ENCODE data around the gene UNC13B. TPM values are rescaled to one million over a fixed set of nuclear protein-coding genes. Genes with fewer than 3 reads are reported as not detected.

Gene UNC13B
- total and polyA plus RNA-seq, 5 donors from 2014 or later: 0.14 to 0.96 (median 0.20) TPM; not detected in 2

- no peak for ATAC-seq (ENCODE audit: low read depth in 2 of 2)
- Mint-ChIP-seq H3K27me3 (peaks cover 28% of the 10 kb centered on the region), H3K27ac (no peak overlapping the region)
Measured at GRCh38 chr9:35306283-35306682, 144.5 kb downstream of the UNC13B start.

GRCh38 chr9:35308316-35308715 is 146.5 kb downstream of the UNC13B start:
- H3K27ac Mint-ChIP-seq: no peak overlapping the region
- ATAC-seq (ENCODE audit: low read depth in 2 of 2): no peak

More at GRCh38 chr9:35306283-35306682, 144.5 kb downstream of the UNC13B start:
- Histone ChIP-seq H3K9me3 (ENCODE audit: control insufficient read depth in 2 of 2, low read length in 2 of 2) (no peaks in the 10 kb centered on the region), H3K27ac (ENCODE audit: insufficient read depth, low read length, poor library complexity, severe bottlenecking) (no peak overlapping the region), H3K27me3 (ENCODE audit: control insufficient read depth, insufficient read depth, low read length) (peaks cover 27% of the 10 kb centered on the region), H3K4me1 (ENCODE audit: control insufficient read depth, insufficient read depth, low read length, poor library complexity, severe bottlenecking) (no peaks in the 10 kb centered on the region), H3K36me3 (ENCODE audit: control insufficient read depth, insufficient read depth, low read length) (no peaks in the 10 kb centered on the region), H3K4me3 (ENCODE audit: low read depth, low read length) (no peak overlapping the region)
- DNase-seq: no peak
- Mint-ChIP-seq H3K9me3 (no peaks in the 10 kb centered on the region), H3K36me3 (no peaks in the 10 kb centered on the region), H3K4me3 (no peak overlapping the region), H3K4me1 (no peaks in the 10 kb centered on the region)

GRCh38 chr9:35311891-35312639 is 150.3 kb downstream of the UNC13B start:
- Histone ChIP-seq H3K4me3 (ENCODE audit: low read depth, low read length) (no peak overlapping the region), H3K4me1 (ENCODE audit: control insufficient read depth, insufficient read depth, low read length, poor library complexity, severe bottlenecking) (no peaks in the 10 kb centered on the region), H3K36me3 (ENCODE audit: control insufficient read depth, insufficient read depth, low read length) (no peaks in the 10 kb centered on the region), H3K9me3 (ENCODE audit: control insufficient read depth in 2 of 2, low read length in 2 of 2) (no peaks in the 10 kb centered on the region), H3K27me3 (ENCODE audit: control insufficient read depth, insufficient read depth, low read length) (peaks cover 10% of the 10 kb centered on the region), H3K27ac (ENCODE audit: insufficient read depth, low read length, poor library complexity, severe bottlenecking) (no peak overlapping the region)
- Mint-ChIP-seq H3K27ac (no peak overlapping the region), H3K9me3 (no peaks in the 10 kb centered on the region), H3K4me1 (no peaks in the 10 kb centered on the region), H3K4me3 (no peak overlapping the region), H3K36me3 (no peaks in the 10 kb centered on the region), H3K27me3 (peaks cover 13% of the 10 kb centered on the region)
- ATAC-seq (ENCODE audit: low read depth in 2 of 2) (no peak), DNase-seq (no peak)

More at GRCh38 chr9:35308316-35308715, 146.5 kb downstream of the UNC13B start:
- Histone ChIP-seq H3K4me3 (ENCODE audit: low read depth, low read length) (no peak overlapping the region), H3K36me3 (ENCODE audit: control insufficient read depth, insufficient read depth, low read length) (no peaks in the 10 kb centered on the region), H3K4me1 (ENCODE audit: control insufficient read depth, insufficient read depth, low read length, poor library complexity, severe bottlenecking) (no peaks in the 10 kb centered on the region), H3K27me3 (ENCODE audit: control insufficient read depth, insufficient read depth, low read length) (peaks cover 23% of the 10 kb centered on the region), H3K27ac (ENCODE audit: insufficient read depth, low read length, poor library complexity, severe bottlenecking) (no peak overlapping the region), H3K9me3 (ENCODE audit: control insufficient read depth in 2 of 2, low read length in 2 of 2) (no peaks in the 10 kb centered on the region)
- H3K4me3 Mint-ChIP-seq: no peak overlapping the region
- H3K36me3 Mint-ChIP-seq: no peaks in the 10 kb centered on the region
- DNase-seq: no peak
- H3K9me3 Mint-ChIP-seq: no peaks in the 10 kb centered on the region
- H3K27me3 Mint-ChIP-seq: peaks cover 21% of the 10 kb centered on the region
- no peaks in the 10 kb centered on the region for H3K4me1 Mint-ChIP-seq

GRCh38 chr9:35313460-35313859 is 151.7 kb downstream of the UNC13B start:
- H3K27ac ChIP-seq (ENCODE audit: insufficient read depth, low read length, poor library complexity, severe bottlenecking): no peak overlapping the region
- Mint-ChIP-seq H3K36me3 (no peaks in the 10 kb centered on the region), H3K27ac (no peak overlapping the region), H3K27me3 (peaks cover 13% of the 10 kb centered on the region), H3K4me3 (no peak overlapping the region), H3K4me1 (no peaks in the 10 kb centered on the region), H3K9me3 (peaks cover 0 to 3% (median 0%) of the 10 kb centered on the region in 7 donors)
- H3K9me3 ChIP-seq (ENCODE audit: control insufficient read depth in 2 of 2, low read length in 2 of 2): no peaks in the 10 kb centered on the region
- H3K4me3 ChIP-seq (ENCODE audit: low read depth, low read length): no peak overlapping the region
- H3K27me3 ChIP-seq (ENCODE audit: control insufficient read depth, insufficient read depth, low read length): peaks cover 7% of the 10 kb centered on the region
- DNase-seq: no peak
- no peaks in the 10 kb centered on the region for H3K36me3 ChIP-seq (ENCODE audit: control insufficient read depth, insufficient read depth, low read length)
- no peaks in the 10 kb centered on the region for H3K4me1 ChIP-seq (ENCODE audit: control insufficient read depth, insufficient read depth, low read length, poor library complexity, severe bottlenecking)
- ATAC-seq (ENCODE audit: low read depth in 2 of 2): no peak

GRCh38 chr9:35313916-35314315 is 152.1 kb downstream of the UNC13B start:
- H3K9me3 ChIP-seq (ENCODE audit: control insufficient read depth in 2 of 2, low read length in 2 of 2): no peaks in the 10 kb centered on the region
- Mint-ChIP-seq H3K36me3 (no peaks in the 10 kb centered on the region), H3K4me3 (no peak overlapping the region), H3K4me1 (no peaks in the 10 kb centered on the region), H3K27me3 (peaks cover 13% of the 10 kb centered on the region), H3K27ac (no peak overlapping the region), H3K9me3 (peaks cover 0 to 4% (median 1%) of the 10 kb centered on the region in 7 donors)
- ATAC-seq (ENCODE audit: low read depth in 2 of 2) (no peak), DNase-seq (no peak)
- H3K36me3 ChIP-seq (ENCODE audit: control insufficient read depth, insufficient read depth, low read length): no peaks in the 10 kb centered on the region
- H3K4me3 ChIP-seq (ENCODE audit: low read depth, low read length): no peak overlapping the region
- no peaks in the 10 kb centered on the region for H3K4me1 ChIP-seq (ENCODE audit: control insufficient read depth, insufficient read depth, low read length, poor library complexity, severe bottlenecking)
- H3K27ac ChIP-seq (ENCODE audit: insufficient read depth, low read length, poor library complexity, severe bottlenecking): no peak overlapping the region
- H3K27me3 ChIP-seq (ENCODE audit: control insufficient read depth, insufficient read depth, low read length): peaks cover 4% of the 10 kb centered on the region

- no peak for ATAC-seq (ENCODE audit: low read depth in 2 of 2)
- Histone ChIP-seq H3K9me3 (ENCODE audit: control insufficient read depth in 2 of 2, low read length in 2 of 2) (no peaks in the 10 kb centered on the region), H3K27ac (ENCODE audit: insufficient read depth, low read length, poor library complexity, severe bottlenecking) (no peak overlapping the region), H3K36me3 (ENCODE audit: control insufficient read depth, insufficient read depth, low read length) (no peaks in the 10 kb centered on the region), H3K27me3 (ENCODE audit: control insufficient read depth, insufficient read depth, low read length) (peaks cover 4% of the 10 kb centered on the region), H3K4me1 (ENCODE audit: control insufficient read depth, insufficient read depth, low read length, poor library complexity, severe bottlenecking) (no peaks in the 10 kb centered on the region), H3K4me3 (ENCODE audit: low read depth, low read length) (no peak overlapping the region)
- H3K4me1 Mint-ChIP-seq: no peaks in the 10 kb centered on the region
- no peak overlapping the region for H3K4me3 Mint-ChIP-seq
- H3K27me3 Mint-ChIP-seq: peaks cover 5% of the 10 kb centered on the region
- no peak overlapping the region for H3K27ac Mint-ChIP-seq
- no peaks in the 10 kb centered on the region for H3K36me3 Mint-ChIP-seq
- DNase-seq: no peak
- H3K9me3 Mint-ChIP-seq: peaks cover 0 to 4% (median 1%) of the 10 kb centered on the region in 7 donors
Measured at GRCh38 chr9:35318741-35319140, 156.9 kb downstream of the UNC13B start.

- no peak for ATAC-seq (ENCODE audit: low read depth in 2 of 2)
- DNase-seq: no peak
- no peaks in the 10 kb centered on the region for H3K4me1 Mint-ChIP-seq
Measured at GRCh38 chr9:35322075-35322885, 160.5 kb downstream of the UNC13B start.

More at GRCh38 chr9:35322075-35322885, 160.5 kb downstream of the UNC13B start:
- H3K4me3 ChIP-seq (ENCODE audit: low read depth, low read length): no peak overlapping the region
- H3K4me3 Mint-ChIP-seq: peak overlapping the region in 1 of 4 donors; percentile 21
- H3K36me3 ChIP-seq (ENCODE audit: control insufficient read depth, insufficient read depth, low read length): no peaks in the 10 kb centered on the region
- no peaks in the 10 kb centered on the region for H3K4me1 ChIP-seq (ENCODE audit: control insufficient read depth, insufficient read depth, low read length, poor library complexity, severe bottlenecking)
- H3K27me3 Mint-ChIP-seq: peaks cover 10% of the 10 kb centered on the region
- no peak overlapping the region for H3K27ac Mint-ChIP-seq
- peaks cover 0 to 4% (median 1%) of the 10 kb centered on the region in 7 donors for H3K9me3 Mint-ChIP-seq
- peaks cover 8% of the 10 kb centered on the region for H3K27me3 ChIP-seq (ENCODE audit: control insufficient read depth, insufficient read depth, low read length)
- H3K27ac ChIP-seq (ENCODE audit: insufficient read depth, low read length, poor library complexity, severe bottlenecking): no peak overlapping the region
- no peaks in the 10 kb centered on the region for H3K36me3 Mint-ChIP-seq
- H3K9me3 ChIP-seq (ENCODE audit: control insufficient read depth in 2 of 2, low read length in 2 of 2): no peaks in the 10 kb centered on the region

All from CD4-positive, CD25-positive, alpha-beta regulatory T cell (primary cell).